ENCODE data around the gene GREM2.

- no peak for TF ChIP-seq CREB1 (IDR thresholded peaks at IDR 0.05; ENCODE audit: low read depth)
- no peak for TF ChIP-seq MAX (IDR thresholded peaks at IDR 0.05)
- TF ChIP-seq EGR1 (IDR thresholded peaks at IDR 0.05): no peak
- TF ChIP-seq RAD21 (IDR thresholded peaks at IDR 0.05; ENCODE audit: low read depth): no peak
- no peak for TF ChIP-seq REST (IDR thresholded peaks at IDR 0.05; ENCODE audit: low read depth)
- no peak for TF ChIP-seq YY1 (IDR thresholded peaks at IDR 0.05; ENCODE audit: low read depth)
- no peak for TF ChIP-seq CEBPB (IDR thresholded peaks at IDR 0.05)
Observed at GRCh38 chr1:240499012-240499411, 112.9 kb downstream of the GREM2 start.
